Muscle layer of duodenum (tissue), 2 donors: Measurements from ENCODE around the gene JAML.

ENCODE experiments used
- H3K27ac ChIP-seq: one replicate; pipeline ENCODE4 v1.7.0; 2013; ENCODE audit warnings: mild to moderate bottlenecking, low read length
- H3K27me3 ChIP-seq: one replicate; pipeline ENCODE4 v1.7.0; 2013; ENCODE audit warnings: low read depth, mild to moderate bottlenecking, control low read depth, low read length
- H3K36me3 ChIP-seq, 2 donors: one replicate each; pipeline ENCODE4 v1.7.0; 2013; ENCODE audit warnings: low read length in 2 of 2, control low read depth in 1 of 2, mild to moderate bottlenecking in 1 of 2; ENCODE audit not compliant: insufficient read depth in 2 of 2, control insufficient read depth in 1 of 2
- H3K4me1 ChIP-seq, 2 donors: one replicate each; pipeline ENCODE4 v1.7.0; 2013; ENCODE audit warnings: low read length in 2 of 2, mild to moderate bottlenecking in 2 of 2, control low read depth in 1 of 2, moderate library complexity in 1 of 2; ENCODE audit not compliant: insufficient read depth in 2 of 2, control insufficient read depth in 1 of 2
- H3K4me3 ChIP-seq, 2 donors: one replicate each; pipeline ENCODE4 v1.7.0; 2013; ENCODE audit warnings: low read length in 2 of 2, low read depth in 1 of 2, mild to moderate bottlenecking in 1 of 2
- H3K9me3 ChIP-seq, 2 donors: one replicate each; pipeline ENCODE4 v1.7.0; 2013; ENCODE audit warnings: low read length in 2 of 2, control low read depth in 1 of 2, mild to moderate bottlenecking in 1 of 2; ENCODE audit not compliant: control insufficient read depth in 1 of 2
- donor health status: healthy.

JAML gene

GRCh38 chr11:118171269-118172062 is 53.3 kb downstream of the JAML start:
- Histone ChIP-seq H3K9me3 (no peaks in the 10 kb centered on the region), H3K27me3 (no peaks in the 10 kb centered on the region), H3K27ac (no peak overlapping the region), H3K4me1 (peaks cover 0 to 29% of the 10 kb centered on the region in 2 donors), H3K36me3 (no peaks in the 10 kb centered on the region), H3K4me3 (peak overlapping the region in 1 of 2 donors; percentile 20)

DNA sequence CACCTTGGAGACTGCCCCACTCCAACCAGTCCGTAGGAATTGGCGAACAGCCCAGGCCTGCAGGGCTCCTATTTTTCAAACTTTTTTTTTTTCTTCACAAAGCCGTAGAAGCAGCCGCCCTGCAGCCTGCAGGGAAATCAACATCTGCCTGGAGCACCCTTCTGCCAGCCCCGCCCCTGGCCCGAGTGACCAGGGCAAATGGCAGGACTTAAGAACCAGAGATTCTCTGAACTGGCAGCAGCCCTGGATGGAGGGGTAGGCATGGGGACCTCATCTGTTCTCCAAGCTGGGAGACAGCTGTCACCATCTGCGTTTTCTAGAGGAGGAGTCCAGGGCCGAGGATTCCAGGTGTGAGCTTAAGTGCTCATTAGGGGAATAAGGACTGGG is 53.9 kb downstream of the JAML start:
- peaks cover 0 to 23% of the 10 kb centered on the region in 2 donors for H3K4me1 ChIP-seq

GRCh38 chr11:118170231-118170630 is 54.6 kb downstream of the JAML start:
- H3K4me3 ChIP-seq: no peak overlapping the region
- no peaks in the 10 kb centered on the region for H3K36me3 ChIP-seq
- no peaks in the 10 kb centered on the region for H3K27me3 ChIP-seq
- H3K27ac ChIP-seq: no peak overlapping the region
- no peaks in the 10 kb centered on the region for H3K9me3 ChIP-seq
- H3K4me1 ChIP-seq: peaks cover 0 to 18% of the 10 kb centered on the region in 2 donors

More for the DNA sequence above, 53.9 kb downstream of the JAML start:
- Histone ChIP-seq H3K27me3 (no peaks in the 10 kb centered on the region), H3K36me3 (no peaks in the 10 kb centered on the region), H3K9me3 (no peaks in the 10 kb centered on the region), H3K27ac (no peak overlapping the region), H3K4me3 (no peak overlapping the region)

- no peaks in the 10 kb centered on the region for H3K36me3 ChIP-seq
Measured at GRCh38 chr11:118169300-118170140, 55.3 kb downstream of the JAML start.

DNA sequence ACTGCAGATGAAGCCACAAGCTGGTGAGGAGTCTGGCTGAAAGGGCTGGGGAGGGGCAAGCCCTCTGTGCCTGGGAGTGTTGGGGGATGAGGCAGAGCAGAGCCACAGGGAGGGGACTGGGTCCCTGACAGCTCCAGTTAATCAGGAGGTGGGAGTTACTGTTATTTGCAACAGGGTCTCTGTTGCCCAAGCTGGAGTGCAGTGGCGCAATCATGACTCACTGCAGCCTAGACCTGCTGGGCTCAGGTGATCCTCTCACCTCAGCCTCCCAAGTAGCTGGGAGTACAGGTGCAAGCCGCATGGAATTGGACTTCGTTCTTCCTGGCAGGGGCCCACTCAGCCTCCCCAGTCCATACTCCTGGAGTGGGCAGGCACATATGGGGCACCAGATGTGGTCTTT is 56.1 kb downstream of the JAML start:
- Histone ChIP-seq H3K4me1 (peaks cover 0 to 13% of the 10 kb centered on the region in 2 donors), H3K36me3 (no peaks in the 10 kb centered on the region), H3K27me3 (no peaks in the 10 kb centered on the region), H3K4me3 (no peak overlapping the region), H3K9me3 (no peaks in the 10 kb centered on the region), H3K27ac (no peak overlapping the region)

More at GRCh38 chr11:118169300-118170140, 55.3 kb downstream of the JAML start:
- Histone ChIP-seq H3K9me3 (no peaks in the 10 kb centered on the region), H3K4me3 (no peak overlapping the region), H3K27me3 (no peaks in the 10 kb centered on the region), H3K27ac (no peak overlapping the region), H3K4me1 (peaks cover 0 to 15% of the 10 kb centered on the region in 2 donors)

GRCh38 chr11:118168316-118168715 is 56.5 kb downstream of the JAML start:
- Histone ChIP-seq H3K27ac (no peak overlapping the region), H3K4me1 (peaks cover 0 to 13% of the 10 kb centered on the region in 2 donors), H3K9me3 (no peaks in the 10 kb centered on the region), H3K36me3 (no peaks in the 10 kb centered on the region), H3K4me3 (no peak overlapping the region), H3K27me3 (no peaks in the 10 kb centered on the region)

DNA sequence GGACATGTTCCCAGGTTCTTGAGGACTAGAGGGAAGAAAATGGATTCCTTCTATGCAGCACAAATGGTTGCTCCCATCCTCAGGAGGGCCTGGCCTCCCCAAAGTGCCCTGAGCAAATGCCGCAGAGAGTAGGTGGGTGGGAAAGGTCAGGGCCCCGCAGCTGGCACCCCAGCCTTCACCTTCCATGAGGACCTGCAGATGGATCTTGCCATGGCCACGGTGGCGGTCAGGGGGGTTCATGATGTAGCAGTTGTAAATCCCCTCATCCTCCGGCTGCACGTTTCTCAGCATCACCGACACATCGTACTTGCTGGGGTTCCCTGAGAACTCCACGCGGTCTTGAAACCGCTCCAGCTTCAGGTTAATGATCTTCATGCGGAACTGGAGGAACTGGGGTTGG is 56.9 kb downstream of the JAML start:
- Histone ChIP-seq H3K27me3 (no peaks in the 10 kb centered on the region), H3K4me3 (no peak overlapping the region), H3K9me3 (no peaks in the 10 kb centered on the region), H3K4me1 (peaks cover 0 to 13% of the 10 kb centered on the region in 2 donors), H3K27ac (no peak overlapping the region), H3K36me3 (no peaks in the 10 kb centered on the region)

GRCh38 chr11:118167253-118167652 is 57.6 kb downstream of the JAML start:
- Histone ChIP-seq H3K4me3 (no peak overlapping the region), H3K36me3 (no peaks in the 10 kb centered on the region), H3K4me1 (peaks cover 0 to 13% of the 10 kb centered on the region in 2 donors), H3K27me3 (no peaks in the 10 kb centered on the region), H3K9me3 (no peaks in the 10 kb centered on the region), H3K27ac (no peak overlapping the region)

DNA sequence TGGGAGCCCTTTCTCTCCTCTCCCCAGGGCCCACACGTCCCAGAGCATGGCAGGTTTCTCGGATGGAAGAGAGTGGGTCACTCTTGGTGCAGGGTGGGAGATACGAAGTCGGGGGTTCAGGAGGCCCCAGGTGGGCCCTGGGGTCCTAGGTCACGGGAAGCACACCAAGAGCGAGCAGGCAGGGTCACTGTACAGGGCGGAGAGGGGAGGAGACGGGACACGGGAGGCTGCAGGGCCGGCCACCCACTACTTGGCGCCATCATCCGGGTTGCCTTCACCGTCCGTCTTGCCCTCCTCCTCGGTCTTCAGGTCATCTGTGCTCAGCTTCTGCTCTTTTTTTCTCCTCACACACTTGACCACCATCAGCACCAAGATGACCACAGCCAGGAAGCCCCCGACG is 58.2 kb downstream of the JAML start:
- peaks cover 0 to 13% of the 10 kb centered on the region in 2 donors for H3K4me1 ChIP-seq
- no peak overlapping the region for H3K27ac ChIP-seq
- H3K36me3 ChIP-seq: no peaks in the 10 kb centered on the region
- H3K9me3 ChIP-seq: no peaks in the 10 kb centered on the region
- H3K4me3 ChIP-seq: no peak overlapping the region
- no peaks in the 10 kb centered on the region for H3K27me3 ChIP-seq

DNA sequence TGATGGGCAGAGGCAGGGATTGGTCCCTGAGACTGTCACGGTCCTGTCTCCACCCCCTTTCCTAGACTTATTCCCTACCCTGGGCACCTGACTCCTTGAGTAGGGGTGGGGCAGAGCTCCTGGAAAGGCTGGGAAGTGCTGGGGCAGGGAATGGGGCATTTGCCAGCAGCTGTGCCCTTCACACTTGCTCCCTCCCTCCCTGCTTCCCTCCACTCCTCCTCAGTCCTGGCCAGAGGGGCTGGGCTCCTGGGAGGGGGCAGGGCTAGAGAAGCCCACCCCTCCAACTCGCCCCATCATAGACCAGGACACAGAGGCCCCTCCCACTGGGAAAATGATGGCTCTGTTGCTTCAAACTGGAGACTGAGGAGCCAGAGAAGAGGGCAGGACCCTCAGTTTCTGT is 59.9 kb downstream of the JAML start:
- Histone ChIP-seq H3K4me3 (no peak overlapping the region), H3K27me3 (no peaks in the 10 kb centered on the region), H3K27ac (no peak overlapping the region), H3K9me3 (no peaks in the 10 kb centered on the region), H3K4me1 (no peaks in the 10 kb centered on the region), H3K36me3 (no peaks in the 10 kb centered on the region)

- Histone ChIP-seq H3K4me1 (no peaks in the 10 kb centered on the region), H3K36me3 (no peaks in the 10 kb centered on the region), H3K27ac (no peak overlapping the region), H3K9me3 (no peaks in the 10 kb centered on the region), H3K4me3 (no peak overlapping the region), H3K27me3 (no peaks in the 10 kb centered on the region)
Measured at GRCh38 chr11:118163494-118163893, 61.3 kb downstream of the JAML start.
